ENCODE data around the gene C4orf50. TPM values are rescaled to one million over a fixed set of nuclear protein-coding genes. Genes with fewer than 3 reads are reported as not detected.
A peak's percentile ranks its signal among the peaks of the same experiment; 100 is the strongest.

Gene C4orf50
- total RNA-seq, 1 donor from 2014 or later: 0.16 TPM

DNA sequence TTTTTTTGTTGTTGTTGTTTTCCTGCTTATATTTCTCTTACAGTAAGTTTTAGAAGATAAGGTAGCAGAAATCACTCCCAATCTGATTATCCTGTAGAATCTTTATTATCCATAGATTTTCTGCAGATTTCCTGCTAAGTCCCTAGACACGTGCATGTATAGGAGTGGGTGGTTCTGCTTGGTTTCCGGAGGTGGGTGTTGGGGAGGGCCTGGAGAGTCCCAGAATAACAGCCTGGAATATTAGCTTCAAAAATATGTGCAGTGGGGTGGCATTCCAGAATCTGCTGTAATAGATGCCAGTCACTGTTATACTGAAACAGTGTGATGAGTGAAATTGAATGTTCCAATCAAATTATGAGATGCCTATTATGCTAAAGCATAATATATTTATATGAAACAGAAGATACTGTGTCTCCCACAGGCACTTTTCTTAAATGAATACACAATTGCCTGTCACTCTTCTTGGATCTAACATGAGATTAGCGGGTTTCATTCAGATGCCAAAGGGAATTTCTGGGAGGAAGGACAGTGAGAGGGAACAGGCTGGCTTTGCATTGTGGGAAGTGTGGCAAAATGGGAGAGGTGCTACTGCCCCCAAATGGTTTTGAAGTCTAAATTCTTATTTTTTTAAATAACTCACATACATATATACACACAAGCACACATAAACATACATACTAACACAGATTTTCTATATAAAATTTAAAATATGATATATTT is 37.6 kb downstream of the C4orf50 start:
- H4K20me1 ChIP-seq (ENCODE audit: insufficient read depth, low read length): no peaks in the 10 kb centered on the region
- no peak overlapping the region for H3K4me3 Mint-ChIP-seq (ENCODE audit: unreplicated experiment)
- no peak overlapping the region for H3K27ac Mint-ChIP-seq (ENCODE audit: unreplicated experiment)
- peaks cover 23% of the 10 kb centered on the region for H3K27me3 Mint-ChIP-seq (ENCODE audit: low read depth, unreplicated experiment)
- no peak overlapping the region for H2AFZ ChIP-seq (ENCODE audit: low read depth, low read length)
- no peaks in the 10 kb centered on the region for H3K79me2 ChIP-seq (ENCODE audit: insufficient read depth, low read length)
- peaks cover 3% of the 10 kb centered on the region for H3K9me3 ChIP-seq (ENCODE audit: insufficient read depth, low read depth, low read length)
- H3K36me3 Mint-ChIP-seq (ENCODE audit: low read depth, unreplicated experiment): no peaks in the 10 kb centered on the region
- H3K9ac ChIP-seq (ENCODE audit: low read length): no peak overlapping the region
- H3K4me1 Mint-ChIP-seq (ENCODE audit: low read depth, unreplicated experiment): peaks cover 6% of the 10 kb centered on the region
- no peak overlapping the region for H3K4me2 ChIP-seq (ENCODE audit: low read length)
- FAIRE-seq (no peak), DNase-seq (ENCODE audit: low read depth) (no peak)
- H3K27ac ChIP-seq (ENCODE audit: low read depth, low read length): no peak overlapping the region
- H3K4me1 ChIP-seq (ENCODE audit: insufficient read depth, low read length): no peaks in the 10 kb centered on the region
- H3K9me3 Mint-ChIP-seq (ENCODE audit: unreplicated experiment): peaks cover 8% of the 10 kb centered on the region
- no peak overlapping the region for H3K4me3 ChIP-seq (ENCODE audit: insufficient read depth, low read depth, low read length)
- H3K27me3 ChIP-seq (ENCODE audit: insufficient read depth, low read length): peaks cover 2% of the 10 kb centered on the region
- TF ChIP-seq EZH2 (IDR thresholded peaks at IDR 0.05; ENCODE audit: insufficient read depth, low read length): no peak
- TF ChIP-seq, protein P1, sequence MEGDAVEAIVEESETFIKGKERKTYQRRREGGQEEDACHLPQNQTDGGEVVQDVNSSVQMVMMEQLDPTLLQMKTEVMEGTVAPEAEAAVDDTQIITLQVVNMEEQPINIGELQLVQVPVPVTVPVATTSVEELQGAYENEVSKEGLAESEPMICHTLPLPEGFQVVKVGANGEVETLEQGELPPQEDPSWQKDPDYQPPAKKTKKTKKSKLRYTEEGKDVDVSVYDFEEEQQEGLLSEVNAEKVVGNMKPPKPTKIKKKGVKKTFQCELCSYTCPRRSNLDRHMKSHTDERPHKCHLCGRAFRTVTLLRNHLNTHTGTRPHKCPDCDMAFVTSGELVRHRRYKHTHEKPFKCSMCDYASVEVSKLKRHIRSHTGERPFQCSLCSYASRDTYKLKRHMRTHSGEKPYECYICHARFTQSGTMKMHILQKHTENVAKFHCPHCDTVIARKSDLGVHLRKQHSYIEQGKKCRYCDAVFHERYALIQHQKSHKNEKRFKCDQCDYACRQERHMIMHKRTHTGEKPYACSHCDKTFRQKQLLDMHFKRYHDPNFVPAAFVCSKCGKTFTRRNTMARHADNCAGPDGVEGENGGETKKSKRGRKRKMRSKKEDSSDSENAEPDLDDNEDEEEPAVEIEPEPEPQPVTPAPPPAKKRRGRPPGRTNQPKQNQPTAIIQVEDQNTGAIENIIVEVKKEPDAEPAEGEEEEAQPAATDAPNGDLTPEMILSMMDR (IDR thresholded peaks at IDR 0.05; ENCODE audit: insufficient read depth, low read depth, low read length): no peak
- H3K36me3 ChIP-seq (ENCODE audit: insufficient read depth, low read length): no peaks in the 10 kb centered on the region

DNA sequence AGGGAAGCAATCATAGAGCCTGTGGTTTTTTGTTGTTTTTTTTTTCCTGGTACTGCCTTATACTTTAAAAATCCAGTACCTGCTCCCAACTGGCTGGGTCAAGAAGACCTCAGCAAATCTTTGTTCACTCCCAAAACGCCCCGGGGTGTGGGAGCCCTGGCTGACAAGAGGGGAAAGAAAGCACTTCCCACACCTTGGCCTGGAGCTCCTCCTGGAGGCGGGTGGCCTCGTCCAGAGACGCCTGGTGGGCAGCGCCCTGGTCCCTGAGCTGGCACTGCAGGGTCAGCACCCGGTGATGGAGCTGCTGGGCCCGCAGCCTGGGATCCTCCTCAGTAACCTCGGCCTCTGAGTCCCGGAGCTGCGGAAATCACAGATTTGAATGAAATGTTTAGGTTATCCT is 38.2 kb downstream of the C4orf50 start:
- Mint-ChIP-seq H3K27ac (ENCODE audit: unreplicated experiment) (no peak overlapping the region), H3K27me3 (ENCODE audit: low read depth, unreplicated experiment) (peaks cover 28% of the 10 kb centered on the region), H3K9me3 (ENCODE audit: unreplicated experiment) (peaks cover 8% of the 10 kb centered on the region), H3K4me3 (ENCODE audit: unreplicated experiment) (no peak overlapping the region), H3K36me3 (ENCODE audit: low read depth, unreplicated experiment) (no peaks in the 10 kb centered on the region), H3K4me1 (ENCODE audit: low read depth, unreplicated experiment) (peaks cover 6% of the 10 kb centered on the region)
- Histone ChIP-seq H3K79me2 (ENCODE audit: insufficient read depth, low read length) (no peaks in the 10 kb centered on the region), H3K4me3 (ENCODE audit: insufficient read depth, low read depth, low read length) (no peak overlapping the region), H3K27ac (ENCODE audit: low read depth, low read length) (no peak overlapping the region), H3K36me3 (ENCODE audit: insufficient read depth, low read length) (no peaks in the 10 kb centered on the region), H3K4me1 (ENCODE audit: insufficient read depth, low read length) (no peaks in the 10 kb centered on the region), H3K4me2 (ENCODE audit: low read length) (no peak overlapping the region), H3K9ac (ENCODE audit: low read length) (no peak overlapping the region), H3K9me3 (ENCODE audit: insufficient read depth, low read depth, low read length) (peaks cover 3% of the 10 kb centered on the region), H2AFZ (ENCODE audit: low read depth, low read length) (no peak overlapping the region), H4K20me1 (ENCODE audit: insufficient read depth, low read length) (no peaks in the 10 kb centered on the region), H3K27me3 (ENCODE audit: insufficient read depth, low read length) (peaks cover 2% of the 10 kb centered on the region)
- DNase-seq (ENCODE audit: low read depth) (no peak), FAIRE-seq (no peak)
- TF ChIP-seq EZH2 (IDR thresholded peaks at IDR 0.05; ENCODE audit: insufficient read depth, low read length): no peak
- TF ChIP-seq, protein P1 (IDR thresholded peaks at IDR 0.05; ENCODE audit: insufficient read depth, low read depth, low read length): peak; percentile 22

DNA sequence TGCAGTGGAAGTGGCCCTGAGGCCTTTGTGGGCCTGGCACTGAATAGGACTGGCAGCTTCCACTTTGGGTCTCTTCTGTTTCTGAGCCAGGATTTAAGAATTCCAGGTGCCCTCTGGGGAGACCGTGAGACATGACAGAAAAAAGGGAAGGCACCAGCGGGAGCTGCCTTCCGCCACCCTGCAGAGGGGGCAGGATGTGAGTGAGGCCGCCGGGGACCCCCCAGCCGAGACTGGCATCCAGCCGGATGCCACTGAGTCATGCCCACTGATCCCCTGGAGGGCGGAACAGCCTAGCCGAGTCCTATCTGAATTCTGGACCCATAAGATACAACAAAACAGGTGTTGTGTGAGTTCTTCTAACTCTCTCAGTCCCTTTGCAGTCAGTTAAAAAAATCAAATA is 41.3 kb downstream of the C4orf50 start:
- H4K20me1 ChIP-seq (ENCODE audit: insufficient read depth, low read length): no peaks in the 10 kb centered on the region
- H3K9me3 Mint-ChIP-seq (ENCODE audit: unreplicated experiment): no peaks in the 10 kb centered on the region
- H3K27me3 Mint-ChIP-seq (ENCODE audit: low read depth, unreplicated experiment): peaks cover 38% of the 10 kb centered on the region
- DNase-seq (ENCODE audit: low read depth) (no peak), FAIRE-seq (no peak)
- H3K9me3 ChIP-seq (ENCODE audit: insufficient read depth, low read depth, low read length): no peaks in the 10 kb centered on the region
- TF ChIP-seq, protein P1 (IDR thresholded peaks at IDR 0.05; ENCODE audit: insufficient read depth, low read depth, low read length): no peak
- no peak for TF ChIP-seq EZH2 (IDR thresholded peaks at IDR 0.05; ENCODE audit: insufficient read depth, low read length)
- H2AFZ ChIP-seq (ENCODE audit: low read depth, low read length): no peak overlapping the region
- H3K9ac ChIP-seq (ENCODE audit: low read length): no peak overlapping the region
- peaks cover 2% of the 10 kb centered on the region for H3K27me3 ChIP-seq (ENCODE audit: insufficient read depth, low read length)
- no peaks in the 10 kb centered on the region for H3K36me3 ChIP-seq (ENCODE audit: insufficient read depth, low read length)
- no peak overlapping the region for H3K27ac ChIP-seq (ENCODE audit: low read depth, low read length)
- H3K79me2 ChIP-seq (ENCODE audit: insufficient read depth, low read length): no peaks in the 10 kb centered on the region
- H3K4me2 ChIP-seq (ENCODE audit: low read length): no peak overlapping the region
- H3K4me1 ChIP-seq (ENCODE audit: insufficient read depth, low read length): no peaks in the 10 kb centered on the region
- H3K4me1 Mint-ChIP-seq (ENCODE audit: low read depth, unreplicated experiment): no peaks in the 10 kb centered on the region
- no peak overlapping the region for H3K27ac Mint-ChIP-seq (ENCODE audit: unreplicated experiment)
- H3K4me3 Mint-ChIP-seq (ENCODE audit: unreplicated experiment): no peak overlapping the region
- H3K36me3 Mint-ChIP-seq (ENCODE audit: low read depth, unreplicated experiment): no peaks in the 10 kb centered on the region
- H3K4me3 ChIP-seq (ENCODE audit: insufficient read depth, low read depth, low read length): no peak overlapping the region

Data from astrocyte (in vitro differentiated cells and primary cell).